GM21619 (cell line): ENCODE results near the gene CALR.
"Not testable (repeated sequence)": the region's sequence is repeated elsewhere in the genome, so short reads cannot be mapped to it uniquely, and the experiment has no call there.

Source experiments
- ATAC-seq: cut with Tn5 transposase; IDR thresholded peaks from one replicate; pipeline ENCODE4 v1.9.1; 2021; ENCODE audit not compliant: unreplicated experiment

The CALR gene

GRCh38 chr19:12976109-12976508, 37.7 kb downstream of the CALR start:
- ATAC-seq: not testable (repeated sequence)

- ATAC-seq: no peak
These were observed 41.6 kb downstream of the CALR start for GRCh38 chr19:12979974-12980373.

GRCh38 chr19:12982648-12983047, 44.2 kb downstream of the CALR start:
- ATAC-seq: no peak

- no peak for ATAC-seq
These were observed 44.7 kb downstream of the CALR start for GRCh38 chr19:12983091-12983490.

GRCh38 chr19:12983542-12984142, 45.2 kb downstream of the CALR start:
- no peak for ATAC-seq

- no peak for ATAC-seq
These were observed 45.8 kb downstream of the CALR start for GRCh38 chr19:12984143-12984627.

GRCh38 chr19:12984683-12985048, 46.3 kb downstream of the CALR start:
- ATAC-seq: no peak

- ATAC-seq: no peak
These were observed 46.8 kb downstream of the CALR start for GRCh38 chr19:12985049-12985776.

GRCh38 chr19:12986726-12987125, 48.3 kb downstream of the CALR start:
- no peak for ATAC-seq

GRCh38 chr19:12987190-12987589, 48.8 kb downstream of the CALR start:
- no peak for ATAC-seq

GRCh38 chr19:12987781-12988180, 49.4 kb downstream of the CALR start:
- no peak for ATAC-seq

GRCh38 chr19:12990431-12990830, 52.0 kb downstream of the CALR start:
- ATAC-seq: no peak

- no peak for ATAC-seq
These were observed 52.4 kb downstream of the CALR start for GRCh38 chr19:12990853-12991252.

- ATAC-seq: no peak
These were observed 52.9 kb downstream of the CALR start for GRCh38 chr19:12991296-12991695.

- no peak for ATAC-seq
These were observed 54.3 kb downstream of the CALR start for GRCh38 chr19:12992729-12993128.

- no peak for ATAC-seq
These were observed 55.2 kb downstream of the CALR start for GRCh38 chr19:12993562-12993961.
